ENCODE measurements around the gene ABCC5.

ABCC5 gene

DNA sequence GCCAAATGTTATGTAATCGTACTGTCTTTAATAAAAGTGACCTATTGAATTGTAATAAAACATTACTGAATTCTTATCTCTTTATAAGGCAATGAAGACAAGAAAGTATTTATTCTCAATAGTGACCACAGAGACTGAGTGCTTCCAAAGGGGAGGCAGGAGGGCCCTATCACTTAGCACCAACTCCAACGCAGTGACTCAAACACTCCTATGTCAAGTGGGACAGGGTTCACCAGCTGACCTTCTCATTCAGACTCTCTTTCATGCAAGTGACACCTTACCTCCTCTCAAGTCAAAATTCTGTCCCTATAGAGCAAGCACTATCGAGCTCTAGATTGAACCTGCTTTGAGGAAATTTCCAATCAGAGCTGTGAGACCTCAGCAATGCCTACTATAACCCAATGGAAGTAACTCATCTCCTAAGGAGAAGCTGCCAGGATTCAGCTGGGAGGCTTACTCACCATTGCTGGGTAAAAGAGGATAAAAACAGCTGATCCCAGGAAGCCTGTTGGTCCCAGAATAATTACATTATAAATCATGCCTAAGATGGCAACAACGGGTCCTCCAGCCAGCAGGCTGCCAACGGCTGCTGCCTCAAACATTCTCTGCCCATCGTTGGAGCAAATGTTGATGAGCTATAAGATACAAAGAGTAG, 35.6 kb downstream of the ABCC5 start:
- DNase-seq, result no peak

DNA sequence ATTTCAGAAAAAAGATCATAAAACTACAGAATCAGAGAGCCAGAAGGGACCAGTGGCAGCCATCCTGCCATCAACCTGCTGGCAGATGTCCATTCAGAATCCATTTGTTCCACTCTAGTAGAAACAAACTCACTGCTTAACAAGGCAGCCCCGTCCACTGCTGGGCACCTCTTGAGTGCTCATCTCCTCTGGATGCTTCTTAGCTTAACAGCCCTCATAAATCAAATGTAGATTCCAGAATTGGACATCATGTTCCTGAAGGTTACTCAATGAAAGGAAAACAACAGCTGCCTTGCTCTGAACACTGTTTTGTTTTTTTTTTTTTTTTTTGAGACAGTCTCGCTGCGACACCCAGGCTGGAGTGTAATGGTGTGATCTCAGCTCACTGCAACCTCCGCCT, 37.3 kb downstream of the ABCC5 start:
- no peak for DNase-seq

DNA sequence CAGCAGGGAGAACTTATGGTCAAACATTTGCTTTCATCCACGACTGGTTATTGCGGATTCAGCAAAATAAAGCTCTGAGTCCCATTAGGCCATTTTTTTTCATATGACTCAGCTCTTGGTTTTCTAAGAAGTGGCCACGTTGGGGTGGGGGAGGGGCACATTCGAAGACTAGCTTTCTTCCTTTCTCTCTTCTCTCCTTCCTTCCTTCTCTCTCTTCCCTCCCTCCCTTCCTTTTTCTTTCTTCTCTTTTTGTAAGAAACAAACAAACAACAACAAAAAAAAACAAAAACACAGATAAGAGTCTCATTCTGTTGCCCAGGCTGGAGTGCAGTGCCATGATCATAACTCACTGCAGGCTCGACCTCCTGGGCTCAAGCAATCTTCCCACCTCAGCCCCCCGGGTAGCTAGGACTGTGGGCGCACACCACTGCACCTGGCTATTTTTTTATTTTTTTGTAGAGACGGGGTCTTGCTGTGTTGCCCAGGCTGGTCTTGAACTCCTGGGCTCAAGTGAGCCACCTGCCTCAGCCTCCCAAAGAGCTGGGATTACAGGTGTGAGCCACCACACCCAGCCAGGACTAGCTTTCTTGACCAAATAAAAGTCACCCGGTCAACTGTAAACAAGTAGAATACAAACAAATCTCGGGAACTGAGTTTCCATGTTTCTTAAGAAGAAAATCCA, 41.6 kb downstream of the ABCC5 start:
- no peak for DNase-seq

- no peak for DNase-seq
Measured at GRCh38 chr3:183968666-183969245, 48.9 kb downstream of the ABCC5 start.

DNA sequence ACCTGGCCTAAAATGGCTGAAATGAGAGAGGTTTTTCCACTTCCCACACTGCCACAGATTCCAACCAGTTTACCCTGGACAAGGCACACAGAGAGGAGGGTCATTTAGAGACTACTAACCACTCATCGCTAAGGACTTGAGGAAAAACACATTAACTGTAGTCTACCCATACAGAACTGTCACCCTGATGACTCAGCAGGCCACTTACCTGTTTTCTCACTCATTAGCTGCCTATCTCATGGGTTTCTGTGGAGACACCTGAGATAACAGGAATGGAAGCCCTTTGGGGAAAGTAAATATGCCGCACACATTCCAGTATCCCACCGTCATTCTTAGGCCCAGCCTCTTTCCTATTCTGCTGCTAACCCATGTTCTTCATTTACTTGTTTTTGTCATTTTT, 50.0 kb downstream of the ABCC5 start:
- no peak for DNase-seq

- no peak for DNase-seq
Measured at GRCh38 chr3:183966361-183966791, 51.3 kb downstream of the ABCC5 start.

- no peak for DNase-seq
Measured at GRCh38 chr3:183962807-183963206, 54.9 kb downstream of the ABCC5 start.

DNA sequence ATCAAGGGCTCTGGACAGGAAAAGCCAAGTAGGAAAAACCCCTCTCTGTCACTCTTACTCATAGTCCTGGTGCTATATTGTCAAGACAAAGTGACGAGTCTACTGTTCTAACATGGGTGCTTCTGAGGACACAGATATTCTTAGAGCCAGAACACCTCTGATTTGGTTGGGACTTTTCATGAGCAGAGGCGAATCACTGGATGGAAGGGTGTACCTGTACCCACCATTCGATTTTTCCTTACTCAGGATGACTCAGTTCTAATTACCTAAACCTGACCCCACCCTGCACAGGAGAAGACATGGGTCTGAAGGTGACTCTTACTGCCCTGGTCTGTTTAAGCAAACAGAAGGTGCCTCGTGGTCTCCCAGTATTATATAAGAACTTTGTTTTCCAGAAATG, 58.5 kb downstream of the ABCC5 start:
- DNase-seq, result no peak

DNA sequence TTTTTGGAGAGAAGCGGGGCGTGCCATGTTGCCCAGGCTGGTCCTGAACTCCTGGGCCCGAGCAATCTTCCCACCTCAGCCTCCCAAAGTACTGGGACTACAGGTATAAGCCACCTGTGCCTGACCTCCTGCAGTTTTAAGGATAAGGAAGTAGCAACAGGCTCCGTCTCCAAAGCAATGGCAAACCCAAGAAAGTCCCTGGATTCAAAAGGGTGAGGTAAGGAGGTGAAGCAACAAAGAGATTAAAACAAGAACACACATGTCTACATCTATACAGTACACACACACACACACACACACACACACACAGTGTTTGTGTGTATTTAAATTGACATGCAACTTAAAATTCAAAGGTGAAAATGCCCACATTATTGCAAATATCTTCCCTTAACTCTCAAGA, 58.9 kb downstream of the ABCC5 start:
- DNase-seq, result no peak

DNA sequence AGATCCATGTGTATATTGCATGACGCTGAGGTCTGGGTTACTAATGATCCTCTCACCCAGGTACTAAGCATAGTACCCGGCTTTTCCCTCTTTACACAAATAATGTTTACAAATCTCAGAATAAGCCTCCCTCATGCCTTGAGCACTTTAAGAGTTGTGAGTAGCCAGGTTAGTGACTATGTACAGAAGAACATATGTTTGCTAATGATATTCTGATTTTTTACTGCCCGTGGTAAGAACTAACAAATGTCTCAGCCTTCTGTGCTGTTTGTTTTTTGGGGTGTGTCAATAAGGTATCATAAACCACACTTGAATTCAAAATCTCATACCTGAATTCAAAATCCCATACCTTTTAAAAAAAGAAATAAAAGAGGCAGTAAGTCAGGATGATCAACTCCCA, 59.5 kb downstream of the ABCC5 start:
- DNase-seq, result no peak

- no peak for DNase-seq
Measured at GRCh38 chr3:183954875-183955274, 62.8 kb downstream of the ABCC5 start.

GRCh38 chr3:183953471-183954070, 64.1 kb downstream of the ABCC5 start:
- no peak for DNase-seq

DNA sequence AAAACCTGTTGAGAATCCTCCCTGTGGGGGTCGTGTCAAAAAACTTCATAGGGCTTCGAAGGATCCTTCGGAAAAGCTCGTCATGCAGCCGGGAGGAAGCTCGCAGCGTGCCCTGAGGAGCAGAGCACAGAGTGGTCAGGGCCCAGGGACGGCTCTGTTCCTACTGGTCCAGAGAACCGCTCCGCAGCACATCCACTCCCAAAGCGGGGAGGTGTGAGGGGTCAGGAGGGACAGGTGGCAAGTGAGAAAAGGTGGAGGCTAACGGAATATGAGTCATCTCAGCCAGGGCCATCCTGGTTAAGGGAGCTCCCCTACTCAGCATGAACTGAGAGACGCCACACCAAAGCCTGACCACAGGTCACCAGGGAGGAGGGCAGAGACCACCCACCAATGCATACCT, 66.2 kb downstream of the ABCC5 start:
- no peak for DNase-seq

GRCh38 chr3:183949690-183950089, 68.0 kb downstream of the ABCC5 start:
- no peak for DNase-seq

DNA sequence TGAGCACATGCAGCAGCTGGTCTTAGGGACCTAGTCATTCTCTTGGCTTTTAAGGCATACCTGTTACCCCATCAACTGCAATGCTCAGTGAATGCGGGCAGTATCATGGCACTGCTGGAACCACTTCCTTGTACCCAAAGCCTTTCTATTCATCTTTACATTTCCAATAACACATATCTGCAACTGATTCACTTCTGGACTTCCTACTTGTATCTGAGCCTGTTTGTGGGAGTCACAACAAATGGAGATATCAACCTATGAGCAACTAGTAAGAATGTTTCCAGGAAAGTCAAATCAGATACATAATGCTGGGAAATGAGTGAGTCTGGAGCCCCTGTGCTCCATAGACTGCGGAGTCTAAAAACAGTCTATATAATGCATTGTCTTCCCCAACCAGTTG, 71.6 kb downstream of the ABCC5 start:
- DNase-seq, result no peak

- no peak for DNase-seq
Measured at GRCh38 chr3:183944775-183945174, 72.9 kb downstream of the ABCC5 start.

DNA sequence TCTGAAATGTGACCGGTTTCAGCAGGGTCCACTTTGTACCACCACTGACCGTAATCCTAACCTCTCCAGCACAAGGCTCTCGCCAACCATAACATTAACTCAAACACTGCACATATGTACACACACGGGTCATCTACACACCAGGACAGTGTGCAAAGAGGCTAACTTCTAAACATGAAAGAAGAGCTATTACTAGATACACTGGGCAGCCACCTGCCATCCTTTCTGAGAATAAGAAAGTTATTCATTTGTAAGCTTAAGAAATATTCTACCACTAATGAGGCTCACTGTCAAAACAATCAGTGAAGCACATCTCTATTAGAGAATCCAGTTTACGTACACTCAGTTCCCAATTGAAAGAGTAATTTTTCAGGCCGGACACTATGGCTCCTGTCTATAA, 73.9 kb downstream of the ABCC5 start:
- no peak for DNase-seq

DNA sequence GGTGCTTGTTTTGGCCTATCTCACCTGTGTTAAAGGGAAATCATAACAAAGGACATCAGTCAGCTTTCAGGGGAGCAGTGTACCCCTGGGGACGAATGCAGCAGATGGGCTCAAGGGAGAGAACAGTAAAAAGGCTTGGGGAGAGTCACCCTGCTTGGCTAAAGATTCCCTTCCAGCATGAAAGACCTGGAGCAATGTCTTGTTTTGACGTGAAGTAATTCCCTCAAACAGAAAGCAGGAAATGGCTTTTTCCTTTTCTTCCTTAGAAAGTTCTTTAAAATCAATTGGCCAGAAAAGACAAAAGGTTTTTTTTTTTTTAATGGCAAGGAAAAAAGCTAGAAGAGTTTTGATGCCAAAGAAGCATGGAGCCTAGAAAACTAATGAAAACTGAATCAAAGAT, 76.5 kb downstream of the ABCC5 start:
- no peak for DNase-seq

DNA sequence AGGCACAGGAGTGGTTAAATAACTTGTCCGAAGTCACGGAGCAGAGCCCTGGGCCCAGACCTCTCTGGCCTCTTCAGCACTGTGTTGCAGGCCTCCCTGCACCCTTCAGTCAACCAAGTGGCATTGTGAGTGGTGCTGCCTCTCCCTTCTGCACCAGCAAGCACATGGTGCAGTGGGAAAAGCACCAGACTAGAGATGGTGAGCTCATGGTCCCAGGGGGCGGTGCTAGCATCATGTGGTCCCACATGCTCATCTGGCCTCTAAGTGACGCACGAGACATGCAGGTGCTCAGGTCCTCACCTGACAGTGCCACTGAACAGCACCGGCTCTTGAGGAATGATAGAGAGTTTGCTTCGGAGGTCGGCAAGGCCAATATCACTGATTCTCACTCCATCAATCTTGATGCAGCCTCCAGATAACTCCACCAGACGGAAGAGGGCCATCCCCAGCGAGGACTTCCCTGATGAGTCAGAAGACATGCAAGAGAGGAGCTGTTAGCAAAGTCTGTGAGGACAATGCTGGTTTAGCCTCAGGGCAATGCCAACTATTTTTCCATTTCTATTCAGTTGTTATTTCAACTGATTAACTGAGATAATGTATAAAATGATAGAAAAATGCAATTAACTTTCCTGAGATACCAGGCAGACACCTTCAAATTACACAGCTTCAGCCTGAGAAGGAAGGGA, 79.9 kb downstream of the ABCC5 start:
- DNase-seq, result no peak

DNA sequence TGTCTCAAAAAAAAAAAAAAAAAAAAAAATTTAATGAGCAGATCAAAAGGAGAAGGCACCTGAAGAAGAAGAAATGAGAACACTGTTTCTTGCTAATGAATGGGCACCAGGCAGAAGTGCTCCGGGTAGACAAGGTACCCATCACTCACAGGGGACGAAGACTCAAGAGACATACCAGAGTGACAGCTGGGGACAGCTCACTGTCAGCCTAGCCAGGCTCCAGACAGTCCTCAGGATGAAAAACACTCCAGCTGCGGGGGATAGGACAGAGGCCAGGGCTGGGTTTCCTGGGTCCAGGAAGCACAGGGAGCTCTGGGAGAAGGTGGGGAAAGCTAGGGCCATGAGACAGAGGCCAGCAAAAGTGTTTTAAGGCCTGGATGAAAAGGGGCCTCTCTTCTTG, 84.5 kb downstream of the ABCC5 start:
- DNase-seq, result no peak

GRCh38 chr3:183931881-183932280, 85.8 kb downstream of the ABCC5 start:
- no peak for DNase-seq

DNA sequence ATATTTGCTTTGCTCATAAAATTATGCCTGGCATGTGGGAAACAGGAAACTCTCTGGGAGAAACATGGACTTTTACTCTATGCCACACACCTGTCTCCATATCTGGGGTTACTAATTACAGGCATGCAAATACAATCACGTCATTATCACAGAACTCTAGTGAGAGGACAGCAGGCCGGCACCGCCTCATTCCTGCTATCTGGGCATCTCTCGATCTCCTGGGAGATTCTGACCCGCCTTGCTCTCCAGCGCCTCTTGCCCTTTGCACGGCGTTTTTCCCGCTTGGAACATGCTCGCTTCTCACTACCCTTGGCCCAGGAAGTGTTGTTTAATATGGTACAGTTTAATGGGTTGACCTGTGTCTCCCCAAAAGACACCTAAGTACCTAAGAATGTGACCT, 87.6 kb downstream of the ABCC5 start:
- DNase-seq, result no peak

- no peak for DNase-seq
Measured at GRCh38 chr3:183927059-183927458, 90.6 kb downstream of the ABCC5 start.
